WTC11 (cell line): ENCODE data around the gene DCAF10. TPM values are rescaled to one million over a fixed set of nuclear protein-coding genes. Genes with fewer than 3 reads are reported as not detected.

Experiments
- ATAC-seq: fragments of 200-7000 bp; cut with Tn5 transposase; 2 replicates; pipeline ENCODE4 v1.10.0; 2021; ENCODE audit warnings: mild to moderate bottlenecking, moderate library complexity
- CTCF ChIA-PET: fragments of 300-600 bp; sonication (Branson Sonifier 250); formaldehyde crosslinking; loops from one replicate; lab custom pipeline; 2021; ENCODE audit warnings: antibody characterized with exemption; lab: Charles Lee
- POLR2A ChIA-PET: fragments of 350-600 bp; sonication (Branson Sonifier 250); formaldehyde crosslinking; loops from one replicate; lab custom pipeline; 2021; ENCODE audit warnings: antibody characterized with exemption; lab: Charles Lee
- DNase-seq: peaks from one replicate; pipeline ENCODE4 v3.0.0; 2021; ENCODE audit warnings: low spot score
- H3K27ac Mint-ChIP-seq: 2 replicates; pipeline ENCODE4 v1.8.0; 2021; ENCODE audit warnings: mixed read lengths
- H3K27me3 Mint-ChIP-seq: 2 replicates; pipeline ENCODE4 v1.8.0; 2021; ENCODE audit warnings: low read depth, mild to moderate bottlenecking, moderate library complexity, mixed read lengths
- H3K36me3 Mint-ChIP-seq: 2 replicates; pipeline ENCODE4 v1.8.0; 2021; ENCODE audit warnings: mixed read lengths
- H3K4me1 Mint-ChIP-seq: 2 replicates; pipeline ENCODE4 v1.8.0; 2022; ENCODE audit warnings: mixed read lengths
- H3K4me3 Mint-ChIP-seq: 2 replicates; pipeline ENCODE4 v1.8.0; 2021; ENCODE audit warnings: mild to moderate bottlenecking, moderate library complexity, mixed read lengths
- H3K9me3 Mint-ChIP-seq: 2 replicates; pipeline ENCODE4 v1.8.0; 2021; ENCODE audit warnings: mixed read lengths
- CDX4 ChIP-seq: fragments of 250-450 bp; sonication (Bioruptor Pico); IDR thresholded peaks from 2 replicates; pipeline ENCODE4 v1.9.0; 2021; ENCODE audit warnings: moderate library complexity, mild to moderate bottlenecking, inconsistent platforms, borderline replicate concordance
- CREM ChIP-seq: sonication (generic); formaldehyde crosslinking; IDR thresholded peaks from 2 replicates; pipeline ENCODE4 v1.8.1; 2022; ENCODE audit warnings: mild to moderate bottlenecking, missing genetic modification reagents, moderate library complexity
- E2F4 ChIP-seq: sonication (generic); formaldehyde crosslinking; IDR thresholded peaks from 2 replicates; pipeline ENCODE4 v1.8.1; 2022; ENCODE audit warnings: low read depth, mild to moderate bottlenecking, moderate library complexity, missing genetic modification reagents, borderline replicate concordance
- E2F5 ChIP-seq: sonication (generic); formaldehyde crosslinking; IDR thresholded peaks from 2 replicates; pipeline ENCODE4 v1.8.1; 2022; ENCODE audit warnings: mild to moderate bottlenecking, moderate library complexity, missing genetic modification reagents
- ESRRA ChIP-seq: sonication (generic); formaldehyde crosslinking; IDR thresholded peaks from 2 replicates; pipeline ENCODE4 v1.8.1; 2022; ENCODE audit warnings: mild to moderate bottlenecking, missing genetic modification reagents, borderline replicate concordance
- HMGA2 ChIP-seq: fragments of 250-450 bp; sonication (Bioruptor Pico); IDR thresholded peaks from 2 replicates; pipeline ENCODE4 v1.4.0; 2021; ENCODE audit warnings: mild to moderate bottlenecking, moderate library complexity
- IRF1 ChIP-seq: sonication (generic); formaldehyde crosslinking; IDR thresholded peaks from 2 replicates; pipeline ENCODE4 v1.8.0; 2023; ENCODE audit warnings: missing genetic modification reagents
- IRF2 ChIP-seq: sonication (generic); formaldehyde crosslinking; IDR thresholded peaks from 2 replicates; pipeline ENCODE4 v1.8.0; 2022; ENCODE audit warnings: low read depth, missing genetic modification reagents, borderline replicate concordance
- MXD4 ChIP-seq: fragments of 250-450 bp; sonication (Bioruptor Pico); IDR thresholded peaks from 2 replicates; pipeline ENCODE4 v1.8.0; 2021; ENCODE audit warnings: mild to moderate bottlenecking, moderate library complexity, borderline replicate concordance
- MYBL2 ChIP-seq: sonication (generic); formaldehyde crosslinking; IDR thresholded peaks from 2 replicates; pipeline ENCODE4 v1.8.1; 2023; ENCODE audit warnings: mild to moderate bottlenecking, moderate library complexity, missing genetic modification reagents
- NFYB ChIP-seq: sonication (generic); formaldehyde crosslinking; conservative IDR thresholded peaks from 2 replicates; pipeline ENCODE4 v1.8.0; 2022; ENCODE audit warnings: low read depth, missing genetic modification reagents
- PRDM15 ChIP-seq: sonication (generic); formaldehyde crosslinking; IDR thresholded peaks from 2 replicates; pipeline ENCODE4 v1.8.0; 2022; ENCODE audit warnings: missing genetic modification reagents
- SMAD4 ChIP-seq: sonication (generic); formaldehyde crosslinking; IDR thresholded peaks from 2 replicates; pipeline ENCODE4 v1.8.0; 2022; ENCODE audit warnings: mild to moderate bottlenecking, missing genetic modification reagents
- STAT6 ChIP-seq: sonication (generic); formaldehyde crosslinking; conservative IDR thresholded peaks from 2 replicates; pipeline ENCODE4 v1.8.1; 2023; ENCODE audit warnings: mild to moderate bottlenecking, low read depth, missing genetic modification reagents, moderate library complexity
- TEAD1 ChIP-seq: sonication (generic); formaldehyde crosslinking; IDR thresholded peaks from 2 replicates; pipeline ENCODE4 v1.8.0; 2022; ENCODE audit warnings: mild to moderate bottlenecking, missing genetic modification reagents
- TEAD4 ChIP-seq: sonication (generic); formaldehyde crosslinking; IDR thresholded peaks from 2 replicates; pipeline ENCODE4 v1.8.0; 2022; ENCODE audit warnings: mild to moderate bottlenecking, missing genetic modification reagents
- TP53 ChIP-seq: sonication (generic); formaldehyde crosslinking; IDR thresholded peaks from 2 replicates; pipeline ENCODE4 v1.8.1; 2023; ENCODE audit warnings: mild to moderate bottlenecking, missing genetic modification reagents
- ZNF263 ChIP-seq: sonication (generic); formaldehyde crosslinking; IDR thresholded peaks from 2 replicates; pipeline ENCODE4 v1.8.1; 2022; ENCODE audit warnings: low read depth, mild to moderate bottlenecking, moderate library complexity, missing genetic modification reagents
- ZNF281 ChIP-seq: sonication (generic); formaldehyde crosslinking; IDR thresholded peaks from 2 replicates; pipeline ENCODE4 v1.8.0; 2023; ENCODE audit warnings: mild to moderate bottlenecking, missing genetic modification reagents
- ZNF396 ChIP-seq: fragments of 250-450 bp; sonication (Bioruptor Pico); IDR thresholded peaks from 2 replicates; pipeline ENCODE4 v1.8.0; 2021; ENCODE audit warnings: mild to moderate bottlenecking, moderate library complexity, borderline replicate concordance
- ZNF416 ChIP-seq: fragments of 250-450 bp; sonication (Bioruptor Pico); IDR thresholded peaks from 2 replicates; pipeline ENCODE4 v1.9.0; 2021; ENCODE audit warnings: mild to moderate bottlenecking, inconsistent platforms
- total RNA-seq: library from RNA; stranded (reverse); gene quantifications from 3 replicates; pipeline ENCODE4 v1.2.3, GENCODE V29; 2021

DCAF10 gene
- total RNA-seq, 1 experiment from 2014 or later, result 11.7 TPM

GRCh38 chr9:37818849-37819248 is 18.3 kb downstream of the DCAF10 start:
- CTCF ChIA-PET, result no interaction called here
- no peak for TF ChIP-seq CDX4
- TF ChIP-seq PRDM15 (CRISPR knock-in tag), result no peak
- no peak for TF ChIP-seq TEAD1
- no peak for TF ChIP-seq SMAD4 (CRISPR knock-in tag)
- TF ChIP-seq MYBL2 (CRISPR knock-in tag), result no peak
- no peak for TF ChIP-seq ZNF281 (CRISPR knock-in tag)
- no peak for TF ChIP-seq CREM
- TF ChIP-seq ZNF396, result no peak
- TF ChIP-seq E2F4 (CRISPR knock-in tag), result no peak
- TF ChIP-seq NFYB, result no peak
- TF ChIP-seq MXD4, result no peak
- TF ChIP-seq STAT6, result no peak
- TF ChIP-seq ZNF416 (CRISPR knock-in tag), result no peak
- no peak for TF ChIP-seq E2F5 (CRISPR knock-in tag)
- no peaks in the 10 kb centered on the region for H3K9me3 Mint-ChIP-seq
- H3K36me3 Mint-ChIP-seq, result peaks cover 12% of the 10 kb centered on the region
- no peak overlapping the region for H3K4me3 Mint-ChIP-seq
- POLR2A ChIA-PET, result no interaction called here
- H3K4me1 Mint-ChIP-seq, result no peaks in the 10 kb centered on the region
- no peak overlapping the region for H3K27ac Mint-ChIP-seq
- H3K27me3 Mint-ChIP-seq, result no peaks in the 10 kb centered on the region
- no peak for DNase-seq
- no peak for ATAC-seq

GRCh38 chr9:37820142-37820541 is 19.5 kb downstream of the DCAF10 start:
- no peak overlapping the region for H3K4me3 Mint-ChIP-seq
- peaks cover 19% of the 10 kb centered on the region for H3K36me3 Mint-ChIP-seq
- no peaks in the 10 kb centered on the region for H3K27me3 Mint-ChIP-seq
- no peak for DNase-seq
- no peaks in the 10 kb centered on the region; the same call in 1 of the 2 replicates for H3K9me3 Mint-ChIP-seq
- H3K4me1 Mint-ChIP-seq, result no peaks in the 10 kb centered on the region
- ChIA-PET POLR2A (no interaction called here), CTCF (no interaction called here)
- no peak overlapping the region for H3K27ac Mint-ChIP-seq
- no peak for ATAC-seq
- TF ChIP-seq IRF1 (CRISPR knock-in tag) (no peak), MYBL2 (CRISPR knock-in tag) (no peak), IRF2 (CRISPR knock-in tag) (no peak), TP53 (CRISPR knock-in tag) (no peak), ZNF263 (no peak), ESRRA (CRISPR knock-in tag) (no peak), HMGA2 (CRISPR knock-in tag) (no peak), E2F5 (CRISPR knock-in tag) (no peak), TEAD4 (CRISPR knock-in tag) (no peak)
